Parathyroid adenoma (tissue), 2 donors: ENCODE measurements around the gene FOXK2.

Source experiments
- H2AFZ ChIP-seq: fragments of 300-600 bp; sonication (generic); one replicate; pipeline ENCODE4 v1.7.0; 2017; ENCODE audit warnings: antibody characterized with exemption, mild to moderate bottlenecking
- H3K27ac ChIP-seq: fragments of 300-600 bp; sonication (generic); one replicate; pipeline ENCODE4 v1.7.0; 2017
- H3K27me3 ChIP-seq: fragments of 300-600 bp; sonication (generic); one replicate; pipeline ENCODE4 v1.7.0; 2017; ENCODE audit warnings: low read length; ENCODE audit not compliant: control insufficient read depth, insufficient read depth
- H3K36me3 ChIP-seq: fragments of 300-600 bp; sonication (generic); one replicate; pipeline ENCODE4 v1.7.0; 2017; ENCODE audit warnings: low read length; ENCODE audit not compliant: control insufficient read depth, insufficient read depth
- H3K4me1 ChIP-seq: fragments of 300-600 bp; sonication (generic); one replicate; pipeline ENCODE4 v1.7.0; 2017; ENCODE audit warnings: control low read depth
- H3K4me2 ChIP-seq: fragments of 300-600 bp; sonication (generic); one replicate; pipeline ENCODE4 v1.7.0; 2017; ENCODE audit warnings: low read length
- H3K4me3 ChIP-seq: fragments of 300-600 bp; sonication (generic); one replicate; pipeline ENCODE4 v1.7.0; 2017; ENCODE audit warnings: low read depth, low read length
- H3K79me2 ChIP-seq: fragments of 300-600 bp; sonication (generic); one replicate; pipeline ENCODE4 v1.7.0; 2017; ENCODE audit warnings: control low read depth
- H3K9ac ChIP-seq: fragments of 300-600 bp; sonication (generic); one replicate; pipeline ENCODE4 v1.7.0; 2017; ENCODE audit warnings: mild to moderate bottlenecking
- H3K9me3 ChIP-seq: fragments of 300-600 bp; sonication (generic); one replicate; pipeline ENCODE4 v1.7.0; 2017; ENCODE audit warnings: low read length; ENCODE audit not compliant: control insufficient read depth
- TF ChIP-seq, protein P1 (sequence below): fragments of 300-600 bp; sonication (generic); IDR thresholded peaks from one replicate; pipeline ENCODE4 v1.7.0; 2017; ENCODE audit warnings: antibody characterized with exemption, mild to moderate bottlenecking
- donor health status: primary hyperparathyroidism.

The FOXK2 gene

DNA sequence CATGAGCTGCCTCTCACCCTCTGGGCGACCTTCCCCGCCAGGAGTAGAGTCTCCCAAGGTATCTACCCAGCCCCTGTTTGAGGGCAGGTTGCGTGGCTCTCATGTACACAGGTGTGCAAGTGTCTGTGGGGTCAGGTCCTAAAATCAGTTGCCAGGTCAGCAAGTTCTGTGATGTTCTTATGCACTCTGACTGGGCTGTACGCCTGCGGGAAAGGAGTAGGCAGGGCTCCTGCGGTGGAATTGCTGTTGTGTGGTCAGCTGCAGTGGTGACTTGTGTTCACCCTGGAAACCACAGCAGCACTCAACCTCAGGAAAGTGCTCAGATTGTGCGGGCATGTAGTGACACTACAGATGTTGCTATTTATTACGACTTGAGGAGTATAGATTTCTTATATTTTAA is 41.6 kb upstream of the FOXK2 start:
- H3K27me3 ChIP-seq = no peaks in the 10 kb centered on the region
- H3K4me1 ChIP-seq = no peaks in the 10 kb centered on the region
- H3K4me3 ChIP-seq = no peak overlapping the region
- H3K9me3 ChIP-seq = no peaks in the 10 kb centered on the region
- H3K4me2 ChIP-seq = no peak overlapping the region
- TF ChIP-seq, protein P1, sequence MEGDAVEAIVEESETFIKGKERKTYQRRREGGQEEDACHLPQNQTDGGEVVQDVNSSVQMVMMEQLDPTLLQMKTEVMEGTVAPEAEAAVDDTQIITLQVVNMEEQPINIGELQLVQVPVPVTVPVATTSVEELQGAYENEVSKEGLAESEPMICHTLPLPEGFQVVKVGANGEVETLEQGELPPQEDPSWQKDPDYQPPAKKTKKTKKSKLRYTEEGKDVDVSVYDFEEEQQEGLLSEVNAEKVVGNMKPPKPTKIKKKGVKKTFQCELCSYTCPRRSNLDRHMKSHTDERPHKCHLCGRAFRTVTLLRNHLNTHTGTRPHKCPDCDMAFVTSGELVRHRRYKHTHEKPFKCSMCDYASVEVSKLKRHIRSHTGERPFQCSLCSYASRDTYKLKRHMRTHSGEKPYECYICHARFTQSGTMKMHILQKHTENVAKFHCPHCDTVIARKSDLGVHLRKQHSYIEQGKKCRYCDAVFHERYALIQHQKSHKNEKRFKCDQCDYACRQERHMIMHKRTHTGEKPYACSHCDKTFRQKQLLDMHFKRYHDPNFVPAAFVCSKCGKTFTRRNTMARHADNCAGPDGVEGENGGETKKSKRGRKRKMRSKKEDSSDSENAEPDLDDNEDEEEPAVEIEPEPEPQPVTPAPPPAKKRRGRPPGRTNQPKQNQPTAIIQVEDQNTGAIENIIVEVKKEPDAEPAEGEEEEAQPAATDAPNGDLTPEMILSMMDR = no peak
- H3K27ac ChIP-seq = no peak overlapping the region
- H3K36me3 ChIP-seq = no peaks in the 10 kb centered on the region
- no peak overlapping the region for H3K9ac ChIP-seq
- H3K79me2 ChIP-seq = no peaks in the 10 kb centered on the region
- no peak overlapping the region for H2AFZ ChIP-seq

DNA sequence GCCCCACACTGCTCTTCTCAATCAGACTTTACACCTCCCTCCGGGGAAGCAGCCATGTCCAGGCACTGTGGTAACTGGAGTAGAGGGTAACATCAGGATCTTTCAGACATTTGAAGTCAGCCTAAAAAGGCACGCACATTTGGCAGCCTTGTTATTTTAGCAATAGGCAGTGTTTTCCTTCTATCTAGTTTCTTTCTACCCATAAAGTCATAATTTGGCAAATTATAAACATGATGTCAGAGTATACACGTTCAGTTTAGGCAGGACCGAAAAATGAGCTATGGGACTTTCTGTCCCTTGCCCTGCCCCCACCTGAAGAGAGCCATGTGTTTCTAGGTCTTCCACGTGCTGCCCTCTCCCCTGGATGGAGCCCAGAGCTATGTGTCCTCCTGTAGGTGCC is 39.9 kb upstream of the FOXK2 start:
- no peak overlapping the region for H3K27ac ChIP-seq
- H3K36me3 ChIP-seq = no peaks in the 10 kb centered on the region
- H3K9ac ChIP-seq = no peak overlapping the region

GRCh38 chr17:82480318-82480717 is 39.2 kb upstream of the FOXK2 start:
- no peaks in the 10 kb centered on the region for H3K36me3 ChIP-seq

More for the DNA sequence above, 39.9 kb upstream of the FOXK2 start:
- TF ChIP-seq, protein P1 = no peak
- Histone ChIP-seq H3K4me3 (no peak overlapping the region), H2AFZ (no peak overlapping the region), H3K79me2 (no peaks in the 10 kb centered on the region), H3K9me3 (no peaks in the 10 kb centered on the region), H3K4me2 (no peak overlapping the region), H3K27me3 (no peaks in the 10 kb centered on the region), H3K4me1 (no peaks in the 10 kb centered on the region)

DNA sequence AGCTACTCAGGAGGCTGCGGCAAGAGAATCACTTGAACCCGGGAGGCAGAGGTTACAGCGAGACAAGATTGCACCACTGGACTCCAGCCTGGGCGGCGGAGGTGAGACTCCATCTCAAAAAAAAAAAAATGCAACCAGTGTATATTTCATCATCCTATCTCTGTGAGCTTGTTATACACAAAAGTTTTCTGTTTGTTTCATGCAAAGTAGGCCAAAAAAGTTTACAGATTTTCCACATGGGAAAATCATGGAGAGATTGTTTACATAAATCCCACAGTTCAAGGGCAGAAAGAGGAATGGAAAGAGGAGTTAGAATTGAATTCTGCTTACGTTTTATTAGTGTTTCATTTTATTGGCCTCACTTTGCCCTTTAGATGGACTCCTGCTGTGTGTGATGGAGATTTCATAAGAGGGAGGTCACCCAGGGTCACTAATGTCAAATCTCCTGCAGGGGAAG is 36.3 kb upstream of the FOXK2 start:
- Histone ChIP-seq H3K27ac (no peak overlapping the region), H3K36me3 (no peaks in the 10 kb centered on the region), H2AFZ (no peak overlapping the region), H3K9me3 (no peaks in the 10 kb centered on the region), H3K4me3 (no peak overlapping the region), H3K4me2 (no peak overlapping the region), H3K27me3 (no peaks in the 10 kb centered on the region), H3K9ac (no peak overlapping the region), H3K79me2 (no peaks in the 10 kb centered on the region), H3K4me1 (no peaks in the 10 kb centered on the region)
- TF ChIP-seq, protein P1 = no peak

More at GRCh38 chr17:82480318-82480717, 39.2 kb upstream of the FOXK2 start:
- Histone ChIP-seq H3K4me2 (no peak overlapping the region), H3K4me3 (no peak overlapping the region), H3K9ac (no peak overlapping the region), H2AFZ (no peak overlapping the region), H3K9me3 (no peaks in the 10 kb centered on the region), H3K79me2 (no peaks in the 10 kb centered on the region), H3K27me3 (no peaks in the 10 kb centered on the region), H3K4me1 (no peaks in the 10 kb centered on the region), H3K27ac (no peak overlapping the region)
- TF ChIP-seq, protein P1 = no peak

DNA sequence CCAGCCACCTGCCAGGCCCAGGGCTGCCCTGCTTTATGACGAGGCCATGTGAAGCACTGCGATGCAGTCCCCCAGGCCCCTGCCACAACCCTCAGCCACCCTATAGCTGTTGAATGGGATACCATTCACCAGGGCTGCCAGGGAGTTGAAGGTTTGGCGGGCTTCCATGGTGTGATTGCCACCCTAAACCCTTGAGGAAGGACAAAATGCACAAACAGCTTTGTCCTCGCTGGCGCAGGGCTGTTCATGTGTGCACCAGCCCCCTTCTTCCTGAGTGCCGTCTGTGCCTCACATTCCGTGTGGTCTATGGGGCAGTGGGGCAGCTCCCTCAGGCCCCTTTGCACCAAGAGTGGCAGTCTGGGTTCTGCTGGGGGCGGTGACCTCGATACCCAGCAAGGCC is 35.7 kb upstream of the FOXK2 start:
- Histone ChIP-seq H3K79me2 (no peaks in the 10 kb centered on the region), H3K4me1 (no peaks in the 10 kb centered on the region), H3K27me3 (no peaks in the 10 kb centered on the region), H2AFZ (no peak overlapping the region), H3K27ac (no peak overlapping the region), H3K9me3 (no peaks in the 10 kb centered on the region), H3K4me3 (no peak overlapping the region), H3K4me2 (no peak overlapping the region), H3K36me3 (no peaks in the 10 kb centered on the region), H3K9ac (no peak overlapping the region)
- TF ChIP-seq, protein P1 = no peak
